CD4-positive, alpha-beta T cell (primary cell): Measurements from ENCODE around the gene CPED1. TPM values are rescaled to one million over a fixed set of nuclear protein-coding genes. Genes with fewer than 3 reads are reported as not detected.

Source experiments
- ATAC-seq: fragments of 200-7000 bp; cut with Tn5 transposase; one replicate; pipeline ENCODE4 v1.10.0; 2022; ENCODE audit warnings: mild to moderate bottlenecking; ENCODE audit not compliant: poor library complexity
- CTCF ChIA-PET: fragments of 350-600 bp; sonication (Branson Sonifier 250); formaldehyde crosslinking; loops from one replicate; lab custom pipeline; 2021; ENCODE audit warnings: antibody characterized with exemption, inconsistent platforms; lab: Charles Lee
- POLR2A ChIA-PET: fragments of 350-600 bp; sonication (Branson Sonifier 250); formaldehyde crosslinking; loops from one replicate; lab custom pipeline; 2021; ENCODE audit warnings: antibody characterized with exemption, inconsistent platforms; lab: Charles Lee
- DNase-seq, 14 experiments: peaks; one replicate each; pipeline ENCODE4 v3.0.0-alpha.2; 2013 to 2020; ENCODE audit warnings: mixed read lengths in 2 of 14
- H3K27ac ChIP-seq, 2 donors: one replicate each; pipeline versions ENCODE4 v1.5.1 to v1.7.0; 2013; ENCODE audit warnings: low read length in 2 of 2, low read depth in 1 of 2, mild to moderate bottlenecking in 1 of 2
- H3K27me3 ChIP-seq, 2 experiments: 1 replicate in 1 of 2; 2 replicates in 1 of 2; pipeline versions ENCODE4 v1.6.1 to v1.7.0; 2013; ENCODE audit warnings: low read length in 2 of 2, control low read depth in 1 of 2, mild to moderate bottlenecking in 1 of 2, moderate library complexity in 1 of 2; ENCODE audit not compliant: insufficient read depth in 2 of 2, control insufficient read depth in 1 of 2
- H3K36me3 ChIP-seq: one replicate; pipeline ENCODE4 v1.6.1; 2013; ENCODE audit warnings: low read length, control low read depth; ENCODE audit not compliant: insufficient read depth
- H3K4me1 ChIP-seq: one replicate; pipeline ENCODE4 v1.6.1; 2013; ENCODE audit warnings: low read length, control low read depth; ENCODE audit not compliant: insufficient read depth
- H3K4me3 ChIP-seq: one replicate; pipeline ENCODE4 v1.5.1; 2013; ENCODE audit warnings: mild to moderate bottlenecking, low read length, moderate library complexity
- H3K9me3 ChIP-seq, 2 experiments: 1 replicate in 1 of 2; 2 replicates in 1 of 2; pipeline versions ENCODE4 v1.6.1 to v1.7.0; 2013; ENCODE audit warnings: low read length in 2 of 2, mild to moderate bottlenecking in 2 of 2, control low read depth in 1 of 2, moderate library complexity in 1 of 2; ENCODE audit not compliant: control insufficient read depth in 1 of 2, insufficient read depth in 1 of 2
- H3K27ac Mint-ChIP-seq: one replicate; pipeline ENCODE4 v1.8.0; 2020; ENCODE audit warnings: mixed read lengths
- H3K27me3 Mint-ChIP-seq: one replicate; pipeline ENCODE4 v1.8.0; 2021; ENCODE audit warnings: mixed read lengths
- H3K36me3 Mint-ChIP-seq: one replicate; pipeline ENCODE4 v1.8.0; 2021; ENCODE audit warnings: low read depth, mixed read lengths
- H3K4me1 Mint-ChIP-seq: one replicate; pipeline ENCODE4 v1.8.0; 2021; ENCODE audit warnings: low read depth, mixed read lengths
- H3K4me3 Mint-ChIP-seq: one replicate; pipeline ENCODE4 v1.8.0; 2020; ENCODE audit warnings: mild to moderate bottlenecking, mixed read lengths
- H3K9me3 Mint-ChIP-seq: one replicate; pipeline ENCODE4 v1.8.0; 2020; ENCODE audit warnings: mixed read lengths
- intact Hi-C, 2 experiments: fragments of 100-400 bp; cut with DNase I in 1 of 2; cut with micrococcal nuclease in 1 of 2; formaldehyde crosslinking; loops; one replicate each; pipeline versions ENCODE4 v1.15.1 to v1.9.0; 2023 to 2025; cut with DNase I, micrococcal nuclease
- total RNA-seq, 174 experiments: library from RNA in 2 of 174; stranded (reverse) in 2 of 174; gene quantifications; one replicate each; pipeline ENCODE4 v1.2.3 and lab custom pipeline; 2021 to 2026
- TF ChIP-seq, protein P1 (sequence below): fragments of 200-600 bp; IDR thresholded peaks from one replicate; pipeline ENCODE4 v1.8.0; 2022; ENCODE audit warnings: antibody characterized with exemption, mild to moderate bottlenecking

The CPED1 gene
- total RNA-seq, 2 experiments from 2014 or later: 0.08 to 0.19 TPM

DNA sequence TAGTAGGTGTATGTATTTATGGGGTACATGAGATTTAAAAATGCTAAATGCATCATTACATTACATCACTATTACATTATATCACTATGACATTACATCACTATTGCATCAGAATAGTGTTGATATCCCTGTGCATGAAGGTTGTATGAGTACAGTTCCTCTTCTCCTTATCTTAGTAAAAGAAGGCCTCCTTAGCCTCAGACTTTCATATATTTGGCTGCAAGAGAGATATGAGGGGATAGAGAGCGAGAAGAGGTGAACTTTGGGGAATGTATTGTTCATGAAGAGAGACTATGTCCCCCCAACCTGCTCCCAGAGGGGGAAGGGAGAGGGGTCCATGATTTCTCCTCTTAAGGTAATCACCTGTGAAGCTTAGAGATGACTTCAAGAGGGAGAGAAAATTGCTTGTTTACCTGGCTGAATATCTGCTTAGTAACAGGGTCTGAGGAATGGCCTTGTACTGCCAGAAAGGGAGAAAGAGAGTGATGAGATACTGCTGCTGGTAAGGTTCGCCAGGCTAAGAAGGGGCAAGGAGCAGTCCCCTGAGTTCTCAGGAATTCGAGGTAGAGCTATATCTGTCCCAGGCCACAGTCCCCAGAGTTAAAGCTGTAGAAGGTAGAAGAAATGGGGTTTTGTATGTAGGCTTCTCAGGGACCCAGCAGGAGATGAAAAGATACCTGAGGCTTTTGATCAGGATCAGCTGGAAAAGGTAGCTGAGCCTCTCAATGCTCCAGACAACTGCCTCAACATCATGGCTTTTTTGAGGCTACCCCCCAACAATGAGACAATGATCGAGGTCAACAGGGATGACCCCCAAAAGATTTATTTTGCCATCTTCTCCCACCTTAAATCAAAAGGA, 171.9 kb downstream of the CPED1 start:
- CTCF ChIA-PET: no interaction called here
- H3K9me3 Mint-ChIP-seq: no peaks in the 10 kb centered on the region
- H3K36me3 Mint-ChIP-seq: no peaks in the 10 kb centered on the region
- no peaks in the 10 kb centered on the region for H3K4me1 Mint-ChIP-seq
- H3K27ac Mint-ChIP-seq: no peak overlapping the region
- POLR2A ChIA-PET: no interaction called here
- Histone ChIP-seq H3K27ac (no peak overlapping the region), H3K4me3 (no peak overlapping the region), H3K36me3 (no peaks in the 10 kb centered on the region), H3K27me3 (no peaks in the 10 kb centered on the region), H3K4me1 (no peaks in the 10 kb centered on the region), H3K9me3 (no peaks in the 10 kb centered on the region)
- DNase-seq (no peak), ATAC-seq (no peak)
- peaks cover 11% of the 10 kb centered on the region for H3K27me3 Mint-ChIP-seq
- intact Hi-C loops: no loop called here
- no peak overlapping the region for H3K4me3 Mint-ChIP-seq
- TF ChIP-seq, protein P1, sequence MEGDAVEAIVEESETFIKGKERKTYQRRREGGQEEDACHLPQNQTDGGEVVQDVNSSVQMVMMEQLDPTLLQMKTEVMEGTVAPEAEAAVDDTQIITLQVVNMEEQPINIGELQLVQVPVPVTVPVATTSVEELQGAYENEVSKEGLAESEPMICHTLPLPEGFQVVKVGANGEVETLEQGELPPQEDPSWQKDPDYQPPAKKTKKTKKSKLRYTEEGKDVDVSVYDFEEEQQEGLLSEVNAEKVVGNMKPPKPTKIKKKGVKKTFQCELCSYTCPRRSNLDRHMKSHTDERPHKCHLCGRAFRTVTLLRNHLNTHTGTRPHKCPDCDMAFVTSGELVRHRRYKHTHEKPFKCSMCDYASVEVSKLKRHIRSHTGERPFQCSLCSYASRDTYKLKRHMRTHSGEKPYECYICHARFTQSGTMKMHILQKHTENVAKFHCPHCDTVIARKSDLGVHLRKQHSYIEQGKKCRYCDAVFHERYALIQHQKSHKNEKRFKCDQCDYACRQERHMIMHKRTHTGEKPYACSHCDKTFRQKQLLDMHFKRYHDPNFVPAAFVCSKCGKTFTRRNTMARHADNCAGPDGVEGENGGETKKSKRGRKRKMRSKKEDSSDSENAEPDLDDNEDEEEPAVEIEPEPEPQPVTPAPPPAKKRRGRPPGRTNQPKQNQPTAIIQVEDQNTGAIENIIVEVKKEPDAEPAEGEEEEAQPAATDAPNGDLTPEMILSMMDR: no peak

DNA sequence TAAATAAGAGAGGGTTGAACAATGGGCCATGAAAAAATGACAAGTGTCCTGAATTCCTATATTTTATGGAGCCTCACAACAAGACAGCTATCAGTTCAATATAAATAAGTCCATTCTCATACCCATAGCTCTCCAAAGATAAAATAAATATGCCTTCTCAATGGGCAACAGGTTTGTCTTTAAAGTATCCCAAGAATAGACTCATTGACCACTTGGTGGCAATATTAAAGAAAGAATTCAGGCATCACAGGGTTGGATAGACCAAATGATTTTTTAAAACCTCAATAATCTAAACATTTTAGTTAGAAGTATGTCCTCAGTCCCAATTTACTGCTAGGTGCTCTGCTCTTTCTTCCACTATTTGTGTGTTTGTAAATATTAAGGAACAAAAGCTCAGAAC, 175.2 kb downstream of the CPED1 start:
- Histone ChIP-seq H3K9me3 (no peaks in the 10 kb centered on the region), H3K27me3 (no peaks in the 10 kb centered on the region), H3K36me3 (no peaks in the 10 kb centered on the region), H3K4me3 (no peak overlapping the region), H3K27ac (no peak overlapping the region), H3K4me1 (no peaks in the 10 kb centered on the region)
- Mint-ChIP-seq H3K36me3 (no peaks in the 10 kb centered on the region), H3K27me3 (peaks cover 8% of the 10 kb centered on the region), H3K27ac (no peak overlapping the region), H3K9me3 (no peaks in the 10 kb centered on the region), H3K4me1 (no peaks in the 10 kb centered on the region), H3K4me3 (no peak overlapping the region)
- intact Hi-C loops: no loop called here
- TF ChIP-seq, protein P1: no peak
- ATAC-seq (no peak), DNase-seq (no peak)
- ChIA-PET CTCF (no interaction called here), POLR2A (interaction anchor here (0.5 kb wide), 1 partner anchor 9 kb away, joined by 3 read pairs; no protein-coding TSS in a partner anchor)

DNA sequence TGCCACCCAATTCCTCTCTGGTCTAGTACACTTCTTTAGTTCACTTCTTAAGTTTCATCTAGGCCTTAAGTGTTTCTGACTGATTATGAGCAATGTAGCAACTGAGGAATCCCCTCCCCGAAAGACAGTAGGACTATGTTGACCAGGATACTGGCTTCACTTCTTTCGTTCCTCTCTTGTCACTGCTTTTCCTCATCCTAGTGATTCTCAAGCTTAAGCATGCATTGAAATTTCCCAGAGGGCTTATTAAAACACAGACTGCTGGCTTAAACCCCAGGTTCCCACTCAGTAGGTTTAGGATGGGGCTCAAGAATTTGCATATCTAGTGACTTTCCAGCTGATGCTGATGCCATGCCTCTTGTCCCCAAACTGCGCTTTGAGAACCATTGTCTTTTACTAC, 175.7 kb downstream of the CPED1 start:
- no peak overlapping the region for H3K4me3 ChIP-seq
- no peaks in the 10 kb centered on the region for H3K27me3 ChIP-seq
- no peaks in the 10 kb centered on the region for H3K9me3 ChIP-seq
- Mint-ChIP-seq H3K27ac (no peak overlapping the region), H3K9me3 (no peaks in the 10 kb centered on the region), H3K27me3 (peaks cover 8% of the 10 kb centered on the region), H3K4me3 (no peak overlapping the region), H3K4me1 (no peaks in the 10 kb centered on the region), H3K36me3 (no peaks in the 10 kb centered on the region)
- TF ChIP-seq, protein P1: no peak
- no peaks in the 10 kb centered on the region for H3K4me1 ChIP-seq
- CTCF ChIA-PET: no interaction called here
- POLR2A ChIA-PET: no interaction called here
- intact Hi-C loops: no loop called here
- no peaks in the 10 kb centered on the region for H3K36me3 ChIP-seq
- no peak for DNase-seq
- H3K27ac ChIP-seq: no peak overlapping the region
- ATAC-seq: no peak
